ENCODE measurements around the gene TMC7.

DNA sequence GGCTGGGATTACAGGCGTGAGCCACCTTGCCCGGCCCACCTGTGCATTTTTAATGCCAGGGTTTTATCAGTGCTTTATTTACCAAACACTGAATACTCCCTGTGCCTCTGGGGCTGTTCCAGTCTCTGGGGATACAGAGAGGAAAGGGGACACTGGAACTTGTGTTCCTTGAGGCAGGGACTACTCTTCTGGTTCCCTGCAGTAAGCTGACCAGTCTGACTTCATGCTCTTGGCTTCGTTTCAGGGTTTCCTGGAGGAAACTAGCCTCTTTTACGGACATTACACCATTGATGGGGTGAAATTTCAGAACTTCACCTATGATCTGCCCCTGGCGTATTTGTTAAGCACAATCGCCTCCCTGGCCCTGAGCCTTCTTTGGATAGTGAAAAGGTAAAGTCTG, 46.2 kb downstream of the TMC7 start:
- TF ChIP-seq, protein P1, sequence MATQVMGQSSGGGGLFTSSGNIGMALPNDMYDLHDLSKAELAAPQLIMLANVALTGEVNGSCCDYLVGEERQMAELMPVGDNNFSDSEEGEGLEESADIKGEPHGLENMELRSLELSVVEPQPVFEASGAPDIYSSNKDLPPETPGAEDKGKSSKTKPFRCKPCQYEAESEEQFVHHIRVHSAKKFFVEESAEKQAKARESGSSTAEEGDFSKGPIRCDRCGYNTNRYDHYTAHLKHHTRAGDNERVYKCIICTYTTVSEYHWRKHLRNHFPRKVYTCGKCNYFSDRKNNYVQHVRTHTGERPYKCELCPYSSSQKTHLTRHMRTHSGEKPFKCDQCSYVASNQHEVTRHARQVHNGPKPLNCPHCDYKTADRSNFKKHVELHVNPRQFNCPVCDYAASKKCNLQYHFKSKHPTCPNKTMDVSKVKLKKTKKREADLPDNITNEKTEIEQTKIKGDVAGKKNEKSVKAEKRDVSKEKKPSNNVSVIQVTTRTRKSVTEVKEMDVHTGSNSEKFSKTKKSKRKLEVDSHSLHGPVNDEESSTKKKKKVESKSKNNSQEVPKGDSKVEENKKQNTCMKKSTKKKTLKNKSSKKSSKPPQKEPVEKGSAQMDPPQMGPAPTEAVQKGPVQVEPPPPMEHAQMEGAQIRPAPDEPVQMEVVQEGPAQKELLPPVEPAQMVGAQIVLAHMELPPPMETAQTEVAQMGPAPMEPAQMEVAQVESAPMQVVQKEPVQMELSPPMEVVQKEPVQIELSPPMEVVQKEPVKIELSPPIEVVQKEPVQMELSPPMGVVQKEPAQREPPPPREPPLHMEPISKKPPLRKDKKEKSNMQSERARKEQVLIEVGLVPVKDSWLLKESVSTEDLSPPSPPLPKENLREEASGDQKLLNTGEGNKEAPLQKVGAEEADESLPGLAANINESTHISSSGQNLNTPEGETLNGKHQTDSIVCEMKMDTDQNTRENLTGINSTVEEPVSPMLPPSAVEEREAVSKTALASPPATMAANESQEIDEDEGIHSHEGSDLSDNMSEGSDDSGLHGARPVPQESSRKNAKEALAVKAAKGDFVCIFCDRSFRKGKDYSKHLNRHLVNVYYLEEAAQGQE (IDR thresholded peaks at IDR 0.05; ENCODE audit: borderline replicate concordance) = no peak
- TF ChIP-seq, protein P1 (CRISPR knock-in tag; IDR thresholded peaks at IDR 0.05; ENCODE audit: low read depth) = no peak
- TF ChIP-seq, protein P2, sequence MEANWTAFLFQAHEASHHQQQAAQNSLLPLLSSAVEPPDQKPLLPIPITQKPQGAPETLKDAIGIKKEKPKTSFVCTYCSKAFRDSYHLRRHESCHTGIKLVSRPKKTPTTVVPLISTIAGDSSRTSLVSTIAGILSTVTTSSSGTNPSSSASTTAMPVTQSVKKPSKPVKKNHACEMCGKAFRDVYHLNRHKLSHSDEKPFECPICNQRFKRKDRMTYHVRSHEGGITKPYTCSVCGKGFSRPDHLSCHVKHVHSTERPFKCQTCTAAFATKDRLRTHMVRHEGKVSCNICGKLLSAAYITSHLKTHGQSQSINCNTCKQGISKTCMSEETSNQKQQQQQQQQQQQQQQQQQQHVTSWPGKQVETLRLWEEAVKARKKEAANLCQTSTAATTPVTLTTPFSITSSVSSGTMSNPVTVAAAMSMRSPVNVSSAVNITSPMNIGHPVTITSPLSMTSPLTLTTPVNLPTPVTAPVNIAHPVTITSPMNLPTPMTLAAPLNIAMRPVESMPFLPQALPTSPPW (CRISPR knock-in tag; IDR thresholded peaks at IDR 0.05) = no peak
- TF ChIP-seq, protein P3, sequence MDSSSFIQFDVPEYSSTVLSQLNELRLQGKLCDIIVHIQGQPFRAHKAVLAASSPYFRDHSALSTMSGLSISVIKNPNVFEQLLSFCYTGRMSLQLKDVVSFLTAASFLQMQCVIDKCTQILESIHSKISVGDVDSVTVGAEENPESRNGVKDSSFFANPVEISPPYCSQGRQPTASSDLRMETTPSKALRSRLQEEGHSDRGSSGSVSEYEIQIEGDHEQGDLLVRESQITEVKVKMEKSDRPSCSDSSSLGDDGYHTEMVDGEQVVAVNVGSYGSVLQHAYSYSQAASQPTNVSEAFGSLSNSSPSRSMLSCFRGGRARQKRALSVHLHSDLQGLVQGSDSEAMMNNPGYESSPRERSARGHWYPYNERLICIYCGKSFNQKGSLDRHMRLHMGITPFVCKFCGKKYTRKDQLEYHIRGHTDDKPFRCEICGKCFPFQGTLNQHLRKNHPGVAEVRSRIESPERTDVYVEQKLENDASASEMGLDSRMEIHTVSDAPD (CRISPR knock-in tag; IDR thresholded peaks at IDR 0.05) = no peak

Data from K562 (cell line).